ENCODE measurements around the gene CHMP2A. TPM values are rescaled to one million over a fixed set of nuclear protein-coding genes. Genes with fewer than 3 reads are reported as not detected.

Gene CHMP2A
- total and polyA plus RNA-seq, 10 of the 15 experiments (the other 5 are each of a cell fraction or from before 2014, with no cell fraction given), result 69.5 to 172 (median 109) TPM

DNA sequence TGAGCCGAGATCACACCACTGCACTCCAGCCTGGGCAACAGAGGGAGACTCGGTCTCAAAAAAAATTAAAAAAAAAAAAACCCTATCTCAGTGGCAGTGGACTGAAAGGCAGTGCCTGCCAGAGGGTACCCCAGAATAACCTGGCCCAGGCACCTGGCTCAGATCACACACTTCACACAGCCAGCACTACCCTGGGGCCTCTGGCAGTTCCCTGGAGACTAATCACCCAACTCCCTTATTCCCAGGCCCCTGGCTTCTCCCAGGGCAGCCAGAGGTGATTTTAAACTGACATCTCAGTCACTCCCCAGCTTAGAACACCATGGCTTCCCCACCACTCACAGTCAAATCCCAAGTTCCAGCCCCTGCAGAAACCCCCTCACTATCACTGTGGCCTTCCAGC lies 39.6 kb downstream of the CHMP2A start:
- peaks cover 39% of the 10 kb centered on the region for H3K79me2 ChIP-seq (ENCODE audit: control insufficient read depth, insufficient read depth, low read length)
- RAD21 ChIA-PET (ENCODE audit: unreplicated experiment), result no interaction called here

DNA sequence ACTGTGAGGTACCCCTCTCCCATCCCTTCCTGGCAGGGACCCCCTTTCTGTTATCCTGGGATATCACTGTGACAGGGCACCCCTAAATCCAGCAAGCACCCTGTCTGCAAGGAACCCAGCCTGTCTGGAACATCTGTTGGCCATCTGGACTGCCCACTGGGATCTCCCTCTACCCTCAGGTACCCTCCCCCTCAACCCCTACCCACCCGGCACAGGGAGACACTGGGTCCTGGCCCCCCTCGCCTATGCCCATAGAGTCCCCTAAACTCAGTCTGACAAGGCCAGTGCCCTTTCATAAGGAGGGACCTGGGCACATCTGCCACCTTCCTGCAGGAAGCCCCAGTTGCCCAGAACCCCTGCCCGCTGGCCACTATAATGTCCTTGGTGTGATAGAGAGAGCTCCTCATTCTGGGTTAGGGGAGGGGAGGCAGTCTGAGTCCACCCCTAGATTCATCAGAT lies 40.3 kb downstream of the CHMP2A start:
- peak overlapping the region; percentile 72 for H3K4me3 ChIP-seq
- WGBS (ENCODE audit: insufficient coverage, insufficient replicate concordance, low lambda C conversion rate, missing lambda C conversion rate), result 17% methylated on average over 3 of the region's 3 CpGs
- in situ Hi-C loops (cut with MboI), result no loop called here
- H3K4me1 ChIP-seq (ENCODE audit: control insufficient read depth, insufficient read depth, low read length), result peaks cover 23% of the 10 kb centered on the region
- no peak overlapping the region for H2AFZ ChIP-seq (ENCODE audit: control insufficient read depth, low read depth, low read length)
- ATAC-seq, result no peak
- peaks cover 0 to 8% of the 10 kb centered on the region in 2 experiments; a peak in 3 of 4 replicates for H3K36me3 ChIP-seq (ENCODE audit: control insufficient read depth in 2 of 2, insufficient read depth in 2 of 2, low read length in 1 of 2)
- FAIRE-seq, result no peak
- peak overlapping the region; percentile 89 for H3K9ac ChIP-seq (ENCODE audit: control insufficient read depth, insufficient read depth, low read length)
- H3K9me3 ChIP-seq (replicated peaks; ENCODE audit: control insufficient read depth, insufficient read depth, low read length), result no peaks in the 10 kb centered on the region
- peak overlapping the region; percentile 91 for H3K27ac ChIP-seq (ENCODE audit: control insufficient read depth, insufficient read depth)
- ChIA-PET POLR2A (interaction anchor here (0.6 to 1.9 kb wide), 9 partner anchors 22 to 66 kb away, joined by 3 to 14 read pairs (median 3); partner anchors contain the start of genes CHMP2A and TRIM28), RAD21 (ENCODE audit: unreplicated experiment) (interaction anchor here (0.8 to 1.6 kb wide), 3 partner anchors 15 to 65 kb away, joined by 4 to 16 read pairs (median 6); no protein-coding TSS in a partner anchor), CTCF (interaction anchor here (0.6 to 2.0 kb wide), 13 partner anchors 14 to 653 kb away, joined by 3 to 22 read pairs (median 4); partner anchors contain the start of genes CHMP2A, MZF1 and TRIM28), SMC1A (ENCODE audit: uncharacterized antibody, unreplicated experiment) (interaction anchor here (1.0 to 1.2 kb wide), 4 partner anchors 24 to 70 kb away, joined by 3 to 4 read pairs (median 4); no protein-coding TSS in a partner anchor)
- H3K27me3 ChIP-seq (replicated peaks in 1 of 2; ENCODE audit: control insufficient read depth in 2 of 2, insufficient read depth in 2 of 2, low read length in 1 of 2), result no peaks in the 10 kb centered on the region
- intact Hi-C loops (cut with micrococcal nuclease; ENCODE audit: unreplicated experiment), result loop anchor here (2.0 to 5.0 kb wide), 2 partner anchors 44 to 187 kb away; partner anchors contain the start of genes UBE2M and ZSCAN22
- H4K20me1 ChIP-seq (ENCODE audit: control insufficient read depth, insufficient read depth), result no peaks in the 10 kb centered on the region
- H3K79me2 ChIP-seq (ENCODE audit: control insufficient read depth, insufficient read depth, low read length), result peaks cover 39% of the 10 kb centered on the region
- BruUV-seq (replicated peaks), result no TSS peak
- peak overlapping the region; percentile 96 for H3K4me2 ChIP-seq (ENCODE audit: control insufficient read depth, insufficient read depth)
- DNase-seq (ENCODE audit: low read depth, low spot score), result no peak
- TF ChIP-seq HDAC6 (IDR thresholded peaks at IDR 0.05; ENCODE audit: unreplicated experiment), result no peak
- TF ChIP-seq TCF12 (IDR thresholded peaks at IDR 0.05; ENCODE audit: low read depth, low read length), result no peak
- no peak for TF ChIP-seq STAT1 (conservative IDR thresholded peaks at IDR 0.05)
- TF ChIP-seq NKRF (conservative IDR thresholded peaks at IDR 0.05), result no peak
- no peak for TF ChIP-seq SKIL (IDR thresholded peaks at IDR 0.05; ENCODE audit: low read depth, poor library complexity, severe bottlenecking)
- no peak for TF ChIP-seq BHLHE40 (IDR thresholded peaks at IDR 0.05; ENCODE audit: borderline replicate concordance in 1 of 2, low read depth in 2 of 2, low read length in 1 of 2)
- TF ChIP-seq POLR2AphosphoS5 (IDR thresholded peaks at IDR 0.05; ENCODE audit: low read length), result no peak
- TF ChIP-seq KDM1A (IDR thresholded peaks at IDR 0.05; ENCODE audit: borderline replicate concordance), result no peak
- no peak for TF ChIP-seq NBN (IDR thresholded peaks at IDR 0.05)
- no peak for TF ChIP-seq SREBF1 (IDR thresholded peaks at IDR 0.05; ENCODE audit: low read length)
- TF ChIP-seq GABPA (IDR thresholded peaks at IDR 0.05; ENCODE audit: low read depth), result no peak

More for the DNA sequence above, 39.6 kb downstream of the CHMP2A start:
- Histone ChIP-seq H3K27me3 (replicated peaks in 1 of 2; ENCODE audit: control insufficient read depth in 2 of 2, insufficient read depth in 2 of 2, low read length in 1 of 2) (no peaks in the 10 kb centered on the region), H3K9ac (ENCODE audit: control insufficient read depth, insufficient read depth, low read length) (no peak overlapping the region), H3K4me2 (ENCODE audit: control insufficient read depth, insufficient read depth) (peak overlapping the region; percentile 44; the same call in 1 of the 2 replicates), H4K20me1 (ENCODE audit: control insufficient read depth, insufficient read depth) (no peaks in the 10 kb centered on the region), H3K9me3 (replicated peaks; ENCODE audit: control insufficient read depth, insufficient read depth, low read length) (no peaks in the 10 kb centered on the region), H3K4me1 (ENCODE audit: control insufficient read depth, insufficient read depth, low read length) (peaks cover 20% of the 10 kb centered on the region), H3K4me3 (peak overlapping the region; percentile 72), H3K27ac (ENCODE audit: control insufficient read depth, insufficient read depth) (no peak overlapping the region), H3K36me3 (ENCODE audit: control insufficient read depth in 2 of 2, insufficient read depth in 2 of 2, low read length in 1 of 2) (peaks cover 0 to 8% of the 10 kb centered on the region in 2 experiments; a peak in 3 of 4 replicates), H2AFZ (ENCODE audit: control insufficient read depth, low read depth, low read length) (no peak overlapping the region)
- in situ Hi-C loops (cut with MboI), result no loop called here
- TF ChIP-seq RUNX3 (IDR thresholded peaks at IDR 0.05; ENCODE audit: low read length) (no peak), WRNIP1 (IDR thresholded peaks at IDR 0.05; ENCODE audit: borderline replicate concordance, low read depth, low read length) (no peak), MEF2B (IDR thresholded peaks at IDR 0.05; ENCODE audit: partially characterized antibody, poor library complexity, severe bottlenecking) (peak; percentile 70), BMI1 (IDR thresholded peaks at IDR 0.05; ENCODE audit: borderline replicate concordance) (no peak)
- TSS peak; percentile 74 for BruUV-seq (replicated peaks)
- intact Hi-C loops (cut with micrococcal nuclease; ENCODE audit: unreplicated experiment), result loop anchor here (2.0 to 5.0 kb wide), 2 partner anchors 44 to 188 kb away; partner anchors contain the start of genes UBE2M and ZSCAN22
- no peak for DNase-seq (ENCODE audit: low read depth, low spot score)
- CTCF ChIA-PET, result interaction anchor here (1.4 to 1.7 kb wide), 2 partner anchors 168 to 206 kb away, joined by 4 to 6 read pairs; no protein-coding TSS in a partner anchor
- WGBS (ENCODE audit: insufficient coverage, insufficient replicate concordance, low lambda C conversion rate, missing lambda C conversion rate), result 82% methylated on average over 2 of the region's 2 CpGs
- SMC1A ChIA-PET (ENCODE audit: uncharacterized antibody, unreplicated experiment), result interaction anchor here (0.6 kb wide), 1 partner anchor 1220 kb away, joined by 3 read pairs; no protein-coding TSS in a partner anchor
- no peak for FAIRE-seq
- POLR2A ChIA-PET, result interaction anchor here (0.7 to 1.9 kb wide), 3 partner anchors 40 to 56 kb away, joined by 3 to 6 read pairs (median 3); partner anchors contain the start of gene CHMP2A
- ATAC-seq, result no peak

Data from GM12878 (cell line).